Kidney (tissue), 14 donors: Measurements from ENCODE around the gene FHIP1A. TPM values are rescaled to one million over a fixed set of nuclear protein-coding genes. Genes with fewer than 3 reads are reported as not detected.
A peak's percentile ranks its signal among the peaks of the same experiment; 100 is the strongest.

Experiments
- DNase-seq, 5 donors: peaks; one replicate each; pipeline ENCODE4 v3.0.0-alpha.2; 2013 to 2020
- FAIRE-seq: peaks from 2 replicates; lab custom pipeline; 2012; peaks lifted over from hg19 to GRCh38; lab: Jason Lieb, UNC
- H3K27ac ChIP-seq, 2 donors: one replicate each; pipeline ENCODE4 v1.7.0; 2013; ENCODE audit warnings: low read depth in 2 of 2, low read length in 2 of 2, inconsistent platforms in 1 of 2
- H3K27me3 ChIP-seq: one replicate; pipeline ENCODE4 v1.7.1; 2013; ENCODE audit warnings: low read length, inconsistent platforms; ENCODE audit not compliant: control insufficient read depth, insufficient read depth
- H3K36me3 ChIP-seq, 3 donors: one replicate each; pipeline versions ENCODE4 v1.7.0 to v1.7.1; 2013; ENCODE audit warnings: low read length in 3 of 3, control low read depth in 1 of 3, inconsistent platforms in 1 of 3; ENCODE audit not compliant: insufficient read depth in 3 of 3, control insufficient read depth in 2 of 3
- H3K4me1 ChIP-seq, 3 donors: one replicate each; pipeline versions ENCODE4 v1.7.0 to v1.7.1; 2013; ENCODE audit warnings: low read length in 3 of 3, inconsistent platforms in 1 of 3, low read depth in 1 of 3; ENCODE audit not compliant: control insufficient read depth in 2 of 3, insufficient read depth in 2 of 3
- H3K4me3 ChIP-seq, 3 donors: one replicate each; pipeline versions ENCODE4 v1.7.0 to v1.8.1; 2013; ENCODE audit warnings: low read length in 3 of 3, control low read depth in 1 of 3, inconsistent platforms in 1 of 3
- H3K9ac ChIP-seq, 3 donors: one replicate each; pipeline versions ENCODE4 v1.7.0 to v1.7.1; 2013; ENCODE audit warnings: low read length in 3 of 3, control low read depth in 1 of 3, inconsistent platforms in 1 of 3
- H3K9me3 ChIP-seq, 3 donors: one replicate each; pipeline versions ENCODE4 v1.7.0 to v1.7.1; 2013; ENCODE audit warnings: low read length in 3 of 3, control low read depth in 1 of 3, inconsistent platforms in 1 of 3; ENCODE audit not compliant: control insufficient read depth in 2 of 3, insufficient read depth in 1 of 3
- CTCF ChIP-seq: IDR thresholded peaks from 3 replicates; pipeline ENCODE4 v1.5.1; 2012; ENCODE audit warnings: mild to moderate bottlenecking, moderate library complexity, borderline replicate concordance; ENCODE audit not compliant: insufficient read depth; ENCODE audit errors: extremely low read depth
- intact Hi-C: fragments of 100-400 bp; cut with DNase I; formaldehyde crosslinking; loops from one replicate; pipeline ENCODE4 v1.11.1; 2022
- polyA plus RNA-seq: library from polyadenylated mRNA; stranded (reverse); fragments of 350-450 nt; fragmentation: Illumina TruSeq; extraction: RNeasy Lipid Tissue Mini Kit (QIAGEN cat#74804); gene quantifications from one replicate; pipeline ENCODE4 v1.2.3, GENCODE V29; 2014; ENCODE audit warnings: low read depth, low replicate concordance; ENCODE audit not compliant: insufficient read depth
- total RNA-seq: library from RNA; stranded (reverse); fragmentation: NEBNext Ultra II Directional; extraction: Animal tissue kit (Norgen Biotek cat#: 25700); gene quantifications from one replicate; pipeline ENCODE4 v1.2.1, GENCODE V29; 2021
- donor health status: control.
- donor health status: control.
- donor health status: control.
- donor health status: control.
- donor health status: control.
- donor health status: DM: yes; HTN: yes; CAD: no.
- donor health status: Normal renal cell carcinoma (clear cell type).

Gene FHIP1A
- total and polyA plus RNA-seq, 2 donors from 2014 or later: 0.80 to 16.5 TPM

- H3K36me3 ChIP-seq: no peaks in the 10 kb centered on the region
- FAIRE-seq (no peak), DNase-seq (peak in 1 of 5 donors; percentile 24)
- no peak overlapping the region for H3K27ac ChIP-seq
- peaks cover 0 to 8% (median 0%) of the 10 kb centered on the region in 3 donors for H3K4me1 ChIP-seq
- H3K4me3 ChIP-seq: no peak overlapping the region
- intact Hi-C loops: no loop called here
- H3K9me3 ChIP-seq: no peaks in the 10 kb centered on the region
- TF ChIP-seq CTCF: no peak
- H3K9ac ChIP-seq: no peak overlapping the region
- no peaks in the 10 kb centered on the region for H3K27me3 ChIP-seq
Measured at GRCh38 chr4:151436093-151436518, 27.1 kb downstream of the FHIP1A start.

GRCh38 chr4:151437505-151437904, 28.5 kb downstream of the FHIP1A start:
- intact Hi-C loops: no loop called here
- H3K4me1 ChIP-seq: peaks cover 0 to 8% (median 0%) of the 10 kb centered on the region in 3 donors
- FAIRE-seq (no peak), DNase-seq (no peak)
- H3K9ac ChIP-seq: no peak overlapping the region
- H3K9me3 ChIP-seq: no peaks in the 10 kb centered on the region
- H3K4me3 ChIP-seq: no peak overlapping the region
- H3K27ac ChIP-seq: no peak overlapping the region
- H3K27me3 ChIP-seq: no peaks in the 10 kb centered on the region
- TF ChIP-seq CTCF: no peak
- no peaks in the 10 kb centered on the region for H3K36me3 ChIP-seq

GRCh38 chr4:151438154-151438553, 29.2 kb downstream of the FHIP1A start:
- no peak for FAIRE-seq

More at GRCh38 chr4:151438154-151438553, 29.2 kb downstream of the FHIP1A start:
- DNase-seq: no peak
- Histone ChIP-seq H3K27ac (no peak overlapping the region), H3K9me3 (no peaks in the 10 kb centered on the region), H3K9ac (no peak overlapping the region), H3K27me3 (no peaks in the 10 kb centered on the region), H3K4me3 (no peak overlapping the region), H3K36me3 (no peaks in the 10 kb centered on the region), H3K4me1 (peaks cover 0 to 8% (median 0%) of the 10 kb centered on the region in 3 donors)
- no peak for TF ChIP-seq CTCF
- intact Hi-C loops: no loop called here
